HepG2 (cell line): ENCODE measurements around the gene ANKRD44. TPM values are rescaled to one million over a fixed set of nuclear protein-coding genes. Genes with fewer than 3 reads are reported as not detected.

ENCODE experiments used
- ATAC-seq: fragments of 200-7000 bp; cut with Tn5 transposase; 3 replicates; pipeline ENCODE4 v1.9.1; 2020; ENCODE audit warnings: mild to moderate bottlenecking, moderate library complexity
- BruUV-seq: library from RNA; stranded (reverse); fragments of 400-500 nt; replicated peaks from 2 replicates; lab custom pipeline; 2021; lab: Mats Ljungman, UMichigan
- CTCF ChIA-PET: fragments of 300-600 bp; formaldehyde crosslinking; extraction: SDS; loops from one replicate; lab custom pipeline; 2021; ENCODE audit warnings: low total read pairs, inconsistent platforms, low intra/inter-chr PET ratio; lab: Yijun Ruan, JAX
- POLR2A ChIA-PET: fragments of 350-600 bp; sonication (Branson Sonifier 250); formaldehyde crosslinking; loops from one replicate; lab custom pipeline; 2020; ENCODE audit warnings: antibody characterized with exemption, inconsistent platforms; lab: Yijun Ruan, JAX
- DNase-seq: peaks from one replicate; pipeline ENCODE4 v3.0.0-alpha.2; 2015; ENCODE audit warnings: low spot score
- FAIRE-seq: peaks from 3 replicates; lab custom pipeline; 2011; peaks lifted over from hg19 to GRCh38; lab: Jason Lieb, UNC
- H2AFZ ChIP-seq: one replicate; pipeline ENCODE4 v1.6.1; 2011; ENCODE audit warnings: low read length, inconsistent platforms
- H3K27ac ChIP-seq: fragments of 300-600 bp; 3 replicates; pipeline ENCODE4 v1.8.0; 2011; ENCODE audit warnings: mixed run types, mild to moderate bottlenecking, mixed read lengths, low read length, inconsistent platforms; ENCODE audit not compliant: insufficient read depth; ENCODE audit errors: extremely low read length
- H3K27me3 ChIP-seq, 2 experiments: fragments of 200-600 bp in 1 of 2; 2 replicates in 1 of 2; 3 replicates in 1 of 2; pipeline versions ENCODE4 v1.6.0 to v1.8.0; 2011; ENCODE audit warnings: low read length in 2 of 2, mild to moderate bottlenecking in 2 of 2, moderate library complexity in 2 of 2, inconsistent platforms in 1 of 2; ENCODE audit not compliant: insufficient read depth in 2 of 2, control insufficient read depth in 1 of 2
- H3K36me3 ChIP-seq, 2 experiments: fragments of 200-600 bp in 1 of 2; replicated peaks in 1 of 2; 2 replicates in 1 of 2; 3 replicates in 1 of 2; pipeline versions ENCODE4 v1.5.1 to v1.8.0; 2011; ENCODE audit warnings: low read length in 2 of 2, inconsistent platforms in 1 of 2; ENCODE audit not compliant: insufficient read depth in 2 of 2, control insufficient read depth in 1 of 2
- H3K4me1 ChIP-seq: 2 replicates; pipeline ENCODE4 v1.5.1; 2012; ENCODE audit warnings: low read length, inconsistent platforms; ENCODE audit not compliant: insufficient read depth
- H3K4me2 ChIP-seq: 2 replicates; pipeline ENCODE4 v1.6.0; 2011; ENCODE audit warnings: low read depth, low read length, inconsistent platforms
- H3K4me3 ChIP-seq, 3 experiments: fragments of 200-600 bp in 1 of 3; sonication (generic), shearing (Covaris generic) in 1 of 3; replicated peaks in 1 of 3; 2 replicates each; pipeline ENCODE4 v1.5.1; 2011 to 2016; ENCODE audit warnings: low read length in 3 of 3, inconsistent platforms in 2 of 3, low read depth in 2 of 3, mild to moderate bottlenecking in 2 of 3, control low read depth in 1 of 3, mixed read lengths in 1 of 3; ENCODE audit not compliant: insufficient read depth in 1 of 3
- H3K79me2 ChIP-seq: one replicate; pipeline ENCODE4 v1.6.1; 2011; ENCODE audit warnings: low read length, inconsistent platforms; ENCODE audit not compliant: insufficient read depth
- H3K9ac ChIP-seq: 2 replicates; pipeline ENCODE4 v1.6.0; 2011; ENCODE audit warnings: mild to moderate bottlenecking, low read depth, low read length, inconsistent platforms; ENCODE audit not compliant: insufficient read depth
- H3K9me3 ChIP-seq: 2 replicates; pipeline ENCODE4 v1.5.1; 2012; ENCODE audit warnings: mild to moderate bottlenecking, low read length
- H4K20me1 ChIP-seq: 2 replicates; pipeline ENCODE4 v1.6.0; 2011; ENCODE audit warnings: inconsistent platforms, mild to moderate bottlenecking, low read length, moderate library complexity; ENCODE audit not compliant: insufficient read depth
- GFI1 ChIP-seq: sonication (generic); formaldehyde crosslinking; IDR thresholded peaks from 2 replicates; pipeline ENCODE4 v1.5.0; 2020; ENCODE audit warnings: missing genetic modification reagents, mild to moderate bottlenecking, borderline replicate concordance
- HNF4G ChIP-seq, 2 experiments: sonication (generic) in 1 of 2; formaldehyde crosslinking in 1 of 2; IDR thresholded peaks; 2 replicates each; pipeline versions ENCODE4 v1.4.0 to v1.6.1; 2011 to 2020; ENCODE audit warnings: borderline replicate concordance in 2 of 2, low read depth in 2 of 2, mild to moderate bottlenecking in 2 of 2, low read length in 1 of 2, missing genetic modification reagents in 1 of 2, moderate library complexity in 1 of 2
- MAFK ChIP-seq, 2 experiments: IDR thresholded peaks in 1 of 2; conservative IDR thresholded peaks in 1 of 2; 2 replicates each; pipeline ENCODE4 v1.6.1; 2011; ENCODE audit warnings: improper control_type of control experiment in 2 of 2, low read length in 2 of 2
- NFE2L2 ChIP-seq: fragments of 150-350 bp; IDR thresholded peaks from 2 replicates; pipeline ENCODE4 v1.6.1; 2014; ENCODE audit warnings: low read length
- NFYB ChIP-seq: sonication (generic); formaldehyde crosslinking; IDR thresholded peaks from 2 replicates; pipeline ENCODE4 v1.4.0; 2020; ENCODE audit warnings: missing genetic modification reagents
- NR2F6 ChIP-seq, 2 experiments: IDR thresholded peaks; 2 replicates each; pipeline ENCODE4 v1.6.1; 2016; ENCODE audit warnings: antibody characterized with exemption in 1 of 2, mild to moderate bottlenecking in 1 of 2
- ZFYVE20 ChIP-seq: sonication (generic); formaldehyde crosslinking; IDR thresholded peaks from 2 replicates; pipeline ENCODE4 v1.8.0; 2023; ENCODE audit warnings: low read depth, mild to moderate bottlenecking, moderate library complexity, missing genetic modification reagents, borderline replicate concordance
- ZNF24 ChIP-seq: fragments of 450-650 bp; IDR thresholded peaks from 2 replicates; pipeline ENCODE4 v1.6.1; 2017; ENCODE audit warnings: antibody characterized with exemption, mild to moderate bottlenecking
- ZNF33B ChIP-seq: sonication (generic); formaldehyde crosslinking; IDR thresholded peaks from 2 replicates; pipeline ENCODE4 v1.5.1; 2020; ENCODE audit warnings: mild to moderate bottlenecking, missing genetic modification reagents
- ZNF720 ChIP-seq: sonication (generic); formaldehyde crosslinking; IDR thresholded peaks from 2 replicates; pipeline ENCODE4 v1.4.0; 2020; ENCODE audit warnings: missing genetic modification reagents
- WGBS: methylation state at CpG from one replicate; pipeline ENCODE4 v1.1.6; 2017; ENCODE audit warnings: low lambda C conversion rate; 5-methylcytosine and 5-hydroxymethylcytosine counted together
- in situ Hi-C: cut with HindIII; loops from 2 replicates; pipeline ENCODE4 v1.10.0; 2017; ENCODE audit warnings: low pct_unique_long_range_greater_than_20kb; ENCODE audit not compliant: extremely low pct_ligation_motif_present
- intact Hi-C: fragments of 100-400 bp; cut with micrococcal nuclease; formaldehyde crosslinking; loops from one replicate; pipeline ENCODE4 v1.10.0; 2022; ENCODE audit not compliant: unreplicated experiment
- polyA plus RNA-seq, 8 experiments: library from polyadenylated mRNA; depleted of rRNA in 3 of 8; stranded (reverse) in 7 of 8; unstranded in 1 of 8; fragments of >200 nt; fragmentation: Illumina TruSeq in 4 of 8; extraction: Trizol in 4 of 8; gene quantifications; 2 replicates each; pipeline versions ENCODE4 v1.2.1 to v1.2.3, GENCODE V29; 2011 to 2016; ENCODE audit warnings: low read depth in 4 of 8, missing spikeins in 1 of 8, mixed read lengths in 1 of 8; ENCODE audit not compliant: insufficient read depth in 1 of 8
- total RNA-seq, 5 experiments: library from RNA; depleted of rRNA; stranded (reverse); fragments of >200 nt; fragmentation: Illumina TruSeq; extraction: Trizol; gene quantifications; 2 replicates each; pipeline ENCODE4 v1.2.3, GENCODE V29; 2016; ENCODE audit warnings: low read depth in 1 of 5
- TF ChIP-seq, protein P1 (sequence below): sonication (generic); formaldehyde crosslinking; IDR thresholded peaks from 2 replicates; pipeline ENCODE4 v1.4.0; 2020; ENCODE audit warnings: low read depth, mild to moderate bottlenecking, missing genetic modification reagents
- TF ChIP-seq, protein P2 (sequence below): sonication (generic); formaldehyde crosslinking; IDR thresholded peaks from 2 replicates; pipeline ENCODE4 v1.5.1; 2020; ENCODE audit warnings: missing genetic modification reagents, mild to moderate bottlenecking, borderline replicate concordance
- TF ChIP-seq, protein P3 (sequence below): sonication (generic); formaldehyde crosslinking; IDR thresholded peaks from 2 replicates; pipeline ENCODE4 v1.4.0; 2020; ENCODE audit warnings: low read depth, mild to moderate bottlenecking, missing genetic modification reagents
- TF ChIP-seq, protein P4 (sequence below): sonication (generic); formaldehyde crosslinking; IDR thresholded peaks from 2 replicates; pipeline ENCODE4 v1.9.0; 2021; ENCODE audit warnings: missing genetic modification reagents, borderline replicate concordance
- TF ChIP-seq, protein P5 (sequence below): sonication (generic); formaldehyde crosslinking; IDR thresholded peaks from 2 replicates; pipeline ENCODE4 v1.4.0; 2020; ENCODE audit warnings: missing genetic modification reagents
- TF ChIP-seq, protein P6 (sequence below): sonication (generic); formaldehyde crosslinking; IDR thresholded peaks from 2 replicates; pipeline ENCODE4 v1.5.0; 2020; ENCODE audit warnings: missing genetic modification reagents

ANKRD44 gene
- total and polyA plus RNA-seq, 2 of the 13 experiments (the other 11 are each of a cell fraction or from before 2014, with no cell fraction given) = 0.04 to 0.11 TPM

DNA sequence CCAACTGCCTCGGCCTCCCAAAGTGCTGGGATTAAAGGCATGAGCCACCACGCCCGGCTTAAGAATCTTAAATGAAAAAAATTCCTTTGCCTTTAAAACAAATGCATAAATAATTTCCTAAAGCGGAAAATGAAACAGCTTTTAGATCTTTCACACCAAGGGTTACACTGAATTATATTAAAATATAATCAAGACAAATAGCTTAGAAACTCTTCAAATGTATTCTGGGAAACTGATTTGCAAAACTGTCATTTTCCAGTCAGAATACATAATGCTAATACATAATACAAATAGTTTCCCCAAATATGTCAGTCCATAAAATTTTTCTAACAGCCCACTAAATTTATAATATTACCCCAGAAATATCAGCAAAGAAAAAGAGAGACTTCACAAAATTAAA is 315.8 kb downstream of the ANKRD44 start (continued):
- TF ChIP-seq, protein P1, sequence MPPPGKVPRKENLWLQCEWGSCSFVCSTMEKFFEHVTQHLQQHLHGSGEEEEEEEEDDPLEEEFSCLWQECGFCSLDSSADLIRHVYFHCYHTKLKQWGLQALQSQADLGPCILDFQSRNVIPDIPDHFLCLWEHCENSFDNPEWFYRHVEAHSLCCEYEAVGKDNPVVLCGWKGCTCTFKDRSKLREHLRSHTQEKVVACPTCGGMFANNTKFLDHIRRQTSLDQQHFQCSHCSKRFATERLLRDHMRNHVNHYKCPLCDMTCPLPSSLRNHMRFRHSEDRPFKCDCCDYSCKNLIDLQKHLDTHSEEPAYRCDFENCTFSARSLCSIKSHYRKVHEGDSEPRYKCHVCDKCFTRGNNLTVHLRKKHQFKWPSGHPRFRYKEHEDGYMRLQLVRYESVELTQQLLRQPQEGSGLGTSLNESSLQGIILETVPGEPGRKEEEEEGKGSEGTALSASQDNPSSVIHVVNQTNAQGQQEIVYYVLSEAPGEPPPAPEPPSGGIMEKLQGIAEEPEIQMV (CRISPR knock-in tag) = no peak
- no peak for TF ChIP-seq HNF4G (IDR thresholded peaks at IDR 0.05; ENCODE audit: borderline replicate concordance, low read depth, low read length)
- no peak for TF ChIP-seq HNF4G (CRISPR knock-in tag; IDR thresholded peaks at IDR 0.05; ENCODE audit: borderline replicate concordance, low read depth)
- no peak for TF ChIP-seq NFYB
- TF ChIP-seq, protein P2, sequence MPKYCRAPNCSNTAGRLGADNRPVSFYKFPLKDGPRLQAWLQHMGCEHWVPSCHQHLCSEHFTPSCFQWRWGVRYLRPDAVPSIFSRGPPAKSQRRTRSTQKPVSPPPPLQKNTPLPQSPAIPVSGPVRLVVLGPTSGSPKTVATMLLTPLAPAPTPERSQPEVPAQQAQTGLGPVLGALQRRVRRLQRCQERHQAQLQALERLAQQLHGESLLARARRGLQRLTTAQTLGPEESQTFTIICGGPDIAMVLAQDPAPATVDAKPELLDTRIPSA (CRISPR knock-in tag) = no peak
- no peak for TF ChIP-seq ZFYVE20 (CRISPR knock-in tag)
- TF ChIP-seq, protein P3, sequence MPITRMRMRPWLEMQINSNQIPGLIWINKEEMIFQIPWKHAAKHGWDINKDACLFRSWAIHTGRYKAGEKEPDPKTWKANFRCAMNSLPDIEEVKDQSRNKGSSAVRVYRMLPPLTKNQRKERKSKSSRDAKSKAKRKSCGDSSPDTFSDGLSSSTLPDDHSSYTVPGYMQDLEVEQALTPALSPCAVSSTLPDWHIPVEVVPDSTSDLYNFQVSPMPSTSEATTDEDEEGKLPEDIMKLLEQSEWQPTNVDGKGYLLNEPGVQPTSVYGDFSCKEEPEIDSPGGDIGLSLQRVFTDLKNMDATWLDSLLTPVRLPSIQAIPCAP (CRISPR knock-in tag) = no peak
- no peak for TF ChIP-seq ZNF720 (CRISPR knock-in tag)
- TF ChIP-seq ZNF33B (CRISPR knock-in tag) = no peak
- TF ChIP-seq NR2F6 (IDR thresholded peaks at IDR 0.05) = no peak
- no peak for TF ChIP-seq NR2F6 (CRISPR knock-in tag; IDR thresholded peaks at IDR 0.05)
- no peak for TF ChIP-seq NFE2L2
- TF ChIP-seq, all 625 proteins: peak for 0

DNA sequence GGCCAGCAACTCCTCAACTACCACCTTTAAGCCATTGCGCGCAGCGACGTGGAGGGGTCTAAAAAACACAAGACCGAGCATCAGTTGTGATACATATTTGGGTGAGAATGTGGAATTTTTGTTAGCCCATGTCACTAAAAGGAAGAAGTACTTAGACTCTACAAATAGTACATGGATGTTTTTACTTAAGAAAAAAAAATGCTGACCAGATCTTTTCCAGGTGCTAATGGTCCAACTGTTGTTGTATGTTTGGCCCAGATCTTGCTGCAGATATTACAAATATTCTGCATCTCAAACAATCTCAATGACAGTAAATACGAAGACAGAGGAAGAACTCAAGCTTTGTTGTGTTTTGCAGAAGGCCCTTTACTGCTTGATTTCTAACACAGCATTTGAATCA is 317.0 kb downstream of the ANKRD44 start:
- CTCF ChIA-PET = no interaction called here
- POLR2A ChIA-PET = no interaction called here
- Histone ChIP-seq H3K79me2 (no peaks in the 10 kb centered on the region), H2AFZ (no peak overlapping the region), H3K27me3 (no peaks in the 10 kb centered on the region; a peak in 1 of 5 replicates), H3K9me3 (no peaks in the 10 kb centered on the region), H3K36me3 (no peaks in the 10 kb centered on the region), H3K4me3 (no peak overlapping the region), H3K9ac (no peak overlapping the region), H3K4me1 (no peaks in the 10 kb centered on the region), H3K27ac (no peak overlapping the region), H3K4me2 (no peak overlapping the region), H4K20me1 (no peaks in the 10 kb centered on the region)
- no peak for DNase-seq
- FAIRE-seq = no peak
- intact Hi-C loops (no loop called here), in situ Hi-C loops (no loop called here)
- no TSS peak for BruUV-seq
- 66% methylated on average over 6 of the region's 6 CpGs for WGBS
- no peak for ATAC-seq
- TF ChIP-seq, protein P4, sequence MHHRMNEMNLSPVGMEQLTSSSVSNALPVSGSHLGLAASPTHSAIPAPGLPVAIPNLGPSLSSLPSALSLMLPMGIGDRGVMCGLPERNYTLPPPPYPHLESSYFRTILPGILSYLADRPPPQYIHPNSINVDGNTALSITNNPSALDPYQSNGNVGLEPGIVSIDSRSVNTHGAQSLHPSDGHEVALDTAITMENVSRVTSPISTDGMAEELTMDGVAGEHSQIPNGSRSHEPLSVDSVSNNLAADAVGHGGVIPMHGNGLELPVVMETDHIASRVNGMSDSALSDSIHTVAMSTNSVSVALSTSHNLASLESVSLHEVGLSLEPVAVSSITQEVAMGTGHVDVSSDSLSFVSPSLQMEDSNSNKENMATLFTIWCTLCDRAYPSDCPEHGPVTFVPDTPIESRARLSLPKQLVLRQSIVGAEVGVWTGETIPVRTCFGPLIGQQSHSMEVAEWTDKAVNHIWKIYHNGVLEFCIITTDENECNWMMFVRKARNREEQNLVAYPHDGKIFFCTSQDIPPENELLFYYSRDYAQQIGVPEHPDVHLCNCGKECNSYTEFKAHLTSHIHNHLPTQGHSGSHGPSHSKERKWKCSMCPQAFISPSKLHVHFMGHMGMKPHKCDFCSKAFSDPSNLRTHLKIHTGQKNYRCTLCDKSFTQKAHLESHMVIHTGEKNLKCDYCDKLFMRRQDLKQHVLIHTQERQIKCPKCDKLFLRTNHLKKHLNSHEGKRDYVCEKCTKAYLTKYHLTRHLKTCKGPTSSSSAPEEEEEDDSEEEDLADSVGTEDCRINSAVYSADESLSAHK = no peak
- TF ChIP-seq, protein P5, sequence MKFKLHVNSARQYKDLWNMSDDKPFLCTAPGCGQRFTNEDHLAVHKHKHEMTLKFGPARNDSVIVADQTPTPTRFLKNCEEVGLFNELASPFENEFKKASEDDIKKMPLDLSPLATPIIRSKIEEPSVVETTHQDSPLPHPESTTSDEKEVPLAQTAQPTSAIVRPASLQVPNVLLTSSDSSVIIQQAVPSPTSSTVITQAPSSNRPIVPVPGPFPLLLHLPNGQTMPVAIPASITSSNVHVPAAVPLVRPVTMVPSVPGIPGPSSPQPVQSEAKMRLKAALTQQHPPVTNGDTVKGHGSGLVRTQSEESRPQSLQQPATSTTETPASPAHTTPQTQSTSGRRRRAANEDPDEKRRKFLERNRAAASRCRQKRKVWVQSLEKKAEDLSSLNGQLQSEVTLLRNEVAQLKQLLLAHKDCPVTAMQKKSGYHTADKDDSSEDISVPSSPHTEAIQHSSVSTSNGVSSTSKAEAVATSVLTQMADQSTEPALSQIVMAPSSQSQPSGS (CRISPR knock-in tag) = no peak
- TF ChIP-seq ZNF24 = no peak
- TF ChIP-seq GFI1 (CRISPR knock-in tag) = no peak
- peak; percentile 70 to 73 for TF ChIP-seq MAFK (conservative IDR thresholded peaks at IDR 0.05 in 1 of 2, IDR thresholded peaks at IDR 0.05 in 1 of 2; ENCODE audit: low read length in 2 of 2)
- TF ChIP-seq, protein P6, sequence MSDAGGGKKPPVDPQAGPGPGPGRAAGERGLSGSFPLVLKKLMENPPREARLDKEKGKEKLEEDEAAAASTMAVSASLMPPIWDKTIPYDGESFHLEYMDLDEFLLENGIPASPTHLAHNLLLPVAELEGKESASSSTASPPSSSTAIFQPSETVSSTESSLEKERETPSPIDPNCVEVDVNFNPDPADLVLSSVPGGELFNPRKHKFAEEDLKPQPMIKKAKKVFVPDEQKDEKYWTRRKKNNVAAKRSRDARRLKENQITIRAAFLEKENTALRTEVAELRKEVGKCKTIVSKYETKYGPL (CRISPR knock-in tag) = no peak
